AG08395 (cell line): Measurements from ENCODE around the gene ISG15.

Experiments
- DNase-seq: peaks from one replicate; pipeline ENCODE4 v3.0.0; 2012; ENCODE audit warnings: mixed read lengths, low spot score

Gene ISG15

DNA sequence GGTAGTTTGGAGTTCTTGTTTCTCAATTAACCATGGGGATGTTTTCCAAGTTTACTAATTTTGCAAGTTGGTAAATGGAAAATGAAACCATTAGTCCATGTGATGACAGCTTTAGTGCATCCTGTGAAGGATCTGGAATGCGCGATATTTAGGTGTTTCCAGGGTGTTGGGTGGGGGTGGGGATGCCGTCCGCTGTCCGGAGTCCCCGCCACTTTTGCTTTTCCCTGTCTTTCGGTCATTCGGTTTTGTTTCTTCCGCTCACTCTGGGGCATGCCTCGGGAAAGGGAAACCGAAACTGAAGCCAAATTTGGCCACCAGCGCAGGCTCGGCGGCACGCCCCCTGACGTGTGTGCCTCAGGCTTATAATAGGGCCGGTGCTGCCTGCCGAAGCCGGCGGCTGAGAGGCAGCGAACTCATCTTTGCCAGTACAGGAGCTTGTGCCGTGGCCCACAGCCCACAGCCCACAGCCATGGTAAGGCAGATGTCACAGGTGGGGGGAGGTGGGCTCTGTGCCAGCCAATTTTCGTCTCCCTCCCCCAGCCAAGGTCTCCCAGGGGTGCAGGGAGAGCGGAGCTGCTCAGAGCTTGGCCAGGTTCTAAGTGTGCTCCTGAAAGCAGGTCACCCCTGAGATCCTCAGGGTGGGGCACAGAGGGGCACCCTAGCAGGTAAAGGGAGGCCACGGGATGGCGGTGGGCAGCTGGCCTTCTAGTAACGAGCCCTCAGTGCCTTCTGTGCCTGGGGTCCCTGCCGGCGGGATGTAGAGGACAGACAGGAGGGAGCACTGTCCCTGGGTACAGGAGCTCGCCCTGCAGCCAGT is at the start of gene ISG15:
ISG15 (plus strand) TSS at position 393 of the 817 bp plus-strand sequence; CDS start at position 470, 77 bp downstream.
- peak; percentile 81 for DNase-seq

DNA sequence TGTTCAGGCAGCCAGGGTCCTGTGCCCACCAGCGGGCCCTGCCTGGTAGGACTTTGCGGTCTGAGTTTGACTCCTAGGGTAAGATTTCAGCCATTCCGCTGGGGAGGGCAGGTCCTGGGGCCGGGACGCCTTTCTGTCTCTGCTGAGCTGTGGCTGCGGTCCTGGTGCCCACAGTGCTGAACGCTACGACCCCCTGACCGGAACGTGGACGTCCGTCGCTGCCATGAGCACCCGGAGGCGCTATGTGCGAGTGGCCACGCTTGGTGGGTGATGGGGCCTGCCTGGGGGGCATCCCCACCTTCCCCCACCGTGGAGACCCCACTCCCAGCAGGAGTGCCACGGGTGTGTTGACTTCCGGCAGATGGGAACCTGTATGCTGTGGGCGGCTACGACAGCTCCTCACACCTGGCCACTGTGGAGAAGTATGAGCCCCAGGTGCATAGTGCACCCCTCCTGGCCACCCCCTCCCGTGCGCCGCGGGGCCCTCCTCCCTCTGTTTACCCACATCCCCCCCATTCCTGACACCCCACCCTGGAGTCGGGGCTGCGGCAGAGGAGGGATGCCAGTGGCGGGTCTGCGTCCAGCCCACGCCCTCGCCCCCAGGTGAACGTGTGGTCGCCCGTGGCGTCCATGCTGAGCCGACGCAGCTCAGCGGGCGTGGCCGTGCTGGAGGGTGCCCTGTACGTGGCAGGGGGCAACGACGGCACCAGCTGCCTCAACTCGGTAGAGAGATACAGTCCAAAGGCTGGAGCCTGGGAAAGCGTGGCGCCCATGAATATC is 49.4 kb upstream of the ISG15 start:
- DNase-seq, result no peak

DNA sequence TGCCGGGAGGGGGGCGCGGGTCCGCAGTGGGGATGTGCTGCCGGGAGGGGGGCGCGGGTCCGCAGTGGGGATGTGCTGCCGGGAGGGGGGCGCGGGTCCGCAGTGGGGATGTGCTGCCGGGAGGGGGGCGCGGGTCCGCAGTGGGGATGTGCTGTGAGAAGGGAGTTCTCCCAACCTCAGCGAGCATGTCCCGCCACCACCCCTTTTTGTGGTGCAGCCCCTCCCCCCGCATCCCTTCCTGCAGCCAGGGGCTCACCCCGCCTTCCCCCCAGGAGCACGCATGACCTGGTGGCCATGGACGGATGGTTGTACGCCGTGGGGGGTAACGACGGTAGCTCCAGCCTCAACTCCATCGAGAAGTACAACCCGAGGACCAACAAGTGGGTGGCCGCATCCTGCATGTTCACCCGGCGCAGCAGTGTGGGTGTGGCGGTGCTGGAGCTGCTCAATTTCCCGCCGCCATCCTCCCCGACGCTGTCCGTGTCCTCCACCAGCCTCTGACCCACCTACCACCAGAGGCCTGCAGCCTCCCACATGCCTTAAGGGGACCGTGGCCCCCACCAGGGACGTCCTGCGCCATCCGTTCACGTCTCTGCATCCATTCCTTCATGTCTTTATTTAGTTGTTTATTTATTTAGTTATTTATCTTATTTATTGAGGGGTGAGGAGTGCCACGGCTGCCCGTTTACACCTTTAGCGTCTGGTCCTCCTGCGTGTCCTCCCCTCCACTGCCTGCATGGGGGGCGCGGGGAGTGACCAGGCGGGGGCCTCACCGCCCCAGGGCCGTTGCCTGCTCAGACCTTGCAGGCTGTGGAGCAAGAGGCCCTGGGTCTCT is 48.4 kb upstream of the ISG15 start:
- DNase-seq, result no peak

DNA sequence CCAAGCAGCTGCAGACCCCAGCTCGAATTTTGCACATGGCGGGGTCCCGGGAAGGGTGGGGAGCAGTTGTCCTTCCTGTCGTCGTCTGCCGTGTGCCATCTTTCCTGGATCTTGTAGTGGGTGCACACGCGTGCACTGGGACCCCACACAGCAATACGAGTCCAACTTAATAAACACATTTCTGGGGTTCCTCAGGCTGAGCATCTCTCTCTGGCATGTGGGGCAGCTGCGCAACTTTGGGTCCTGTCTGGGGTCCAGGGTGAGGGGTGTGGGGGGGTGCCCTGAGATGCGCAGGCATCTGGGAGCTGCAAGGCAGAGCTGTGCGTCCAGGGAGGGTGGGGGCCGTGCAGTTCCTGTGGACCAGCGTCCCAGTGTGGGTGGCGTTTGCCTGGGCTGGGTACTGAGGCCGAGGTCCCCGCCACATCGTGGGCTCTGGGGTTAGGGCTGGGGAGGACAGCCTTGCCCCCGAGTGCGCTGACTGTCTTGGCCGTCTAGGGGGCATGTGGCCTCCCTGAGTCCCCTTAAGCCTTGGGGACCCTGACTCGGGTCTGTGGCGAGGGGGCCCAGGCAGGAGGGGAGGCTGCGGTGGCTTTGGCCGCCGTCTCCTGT is 47.7 kb upstream of the ISG15 start:
- DNase-seq, result no peak

DNA sequence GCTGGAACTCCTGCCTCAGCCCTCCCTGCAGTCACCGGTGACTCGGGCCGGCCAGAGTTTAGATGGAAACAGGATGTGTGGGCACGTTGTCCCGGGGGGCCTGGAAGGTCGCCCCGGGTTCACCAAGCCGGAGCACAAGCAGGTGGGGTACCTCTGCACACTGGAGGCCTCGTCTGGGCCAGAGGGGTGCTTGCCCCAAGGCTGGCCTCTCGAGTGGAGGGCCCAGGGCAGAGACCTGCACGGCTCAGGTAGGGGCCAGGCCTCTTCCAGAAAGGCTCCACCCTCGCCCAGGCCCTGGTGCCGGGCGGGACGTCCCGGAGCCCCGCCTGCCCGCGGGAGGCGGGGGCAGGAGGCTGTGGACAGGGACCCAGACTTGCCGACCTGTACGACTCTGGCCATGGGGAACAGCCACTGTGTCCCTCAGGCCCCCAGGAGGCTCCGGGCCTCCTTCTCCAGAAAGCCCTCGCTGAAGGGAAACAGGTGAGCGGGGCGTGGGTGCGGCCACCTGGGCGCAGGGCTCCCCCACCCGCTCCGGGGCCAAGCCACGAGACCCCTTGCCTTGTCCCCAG is 47.1 kb upstream of the ISG15 start, which contains the start of gene PLEKHN1:
PLEKHN1 (plus strand) TSS at position 348 of the 569 bp plus-strand sequence; CDS start at position 398, 50 bp downstream.
- DNase-seq, result peak; percentile 58

DNA sequence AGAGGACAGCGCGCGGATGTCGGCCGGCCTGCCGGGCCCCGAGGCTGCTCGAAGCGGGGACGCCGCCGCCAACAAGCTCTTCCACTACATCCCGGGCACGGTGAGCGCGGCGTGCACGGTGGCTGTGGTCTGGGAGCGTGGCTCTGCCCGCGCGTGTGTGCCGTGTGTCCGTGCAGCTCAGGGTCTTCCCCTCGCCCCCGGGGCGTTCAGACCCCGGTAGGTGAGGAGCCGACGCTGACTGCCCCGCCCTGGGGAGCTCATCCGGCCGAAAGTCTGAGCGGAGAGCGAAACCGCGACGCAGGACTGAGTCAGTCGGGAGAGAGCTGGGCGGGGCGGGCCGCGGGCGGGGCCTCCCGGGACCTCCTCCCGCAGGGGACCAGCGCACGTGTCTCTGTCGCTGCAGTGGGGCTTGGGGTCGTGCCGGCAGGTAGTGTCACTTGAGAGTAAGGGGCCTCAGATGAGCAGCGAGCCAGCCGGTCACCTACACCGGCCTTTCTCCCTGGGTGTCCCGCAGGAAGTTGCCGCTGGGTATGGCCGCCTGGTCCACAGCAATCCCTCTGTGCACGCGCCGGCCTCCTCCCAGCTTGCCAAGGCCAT is 46.5 kb upstream of the ISG15 start:
- peak; percentile 91 for DNase-seq

DNA sequence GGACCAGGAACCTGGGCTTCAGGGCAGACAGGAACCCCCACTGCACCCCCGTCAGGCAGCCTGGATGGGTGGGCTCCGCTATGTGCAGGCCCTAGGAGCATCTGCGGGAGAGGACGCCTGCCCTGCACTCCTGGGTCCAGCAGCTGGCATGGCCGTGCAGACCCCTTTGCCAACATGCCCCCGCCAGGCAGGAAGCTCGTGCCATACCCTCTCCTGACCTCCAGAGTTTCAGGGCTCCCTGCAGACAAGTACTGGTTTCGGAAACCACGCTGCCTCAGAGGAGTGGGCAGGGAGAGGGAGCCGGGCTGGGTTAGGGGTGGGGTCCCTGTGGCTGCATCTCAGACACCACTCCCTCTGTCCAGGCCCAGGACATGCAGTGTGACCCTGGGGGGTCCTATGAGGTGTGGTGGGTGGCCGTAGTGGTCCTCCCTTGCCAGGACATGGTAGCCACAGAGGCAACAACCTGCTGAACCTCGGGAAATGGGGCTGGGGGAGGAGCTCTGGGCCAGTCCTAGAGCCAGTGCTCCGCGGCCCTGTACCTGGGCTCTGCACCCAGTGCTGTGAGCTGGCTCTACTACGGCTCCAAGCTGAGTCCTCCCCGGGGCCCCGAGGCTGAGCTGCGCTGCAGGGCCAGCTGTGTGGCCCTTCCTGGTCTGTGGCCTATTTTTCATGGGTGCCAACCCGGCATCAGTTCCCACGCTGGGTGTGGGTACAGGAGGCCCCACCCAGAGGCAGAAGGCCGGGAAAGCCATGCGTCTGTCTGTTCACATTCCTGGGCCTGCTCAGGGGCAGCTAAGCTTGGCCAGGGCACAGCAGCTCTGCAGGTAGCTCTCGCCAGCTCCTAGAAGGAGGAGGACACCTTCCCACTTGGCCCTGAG is 45.6 kb upstream of the ISG15 start:
- DNase-seq, result no peak

DNA sequence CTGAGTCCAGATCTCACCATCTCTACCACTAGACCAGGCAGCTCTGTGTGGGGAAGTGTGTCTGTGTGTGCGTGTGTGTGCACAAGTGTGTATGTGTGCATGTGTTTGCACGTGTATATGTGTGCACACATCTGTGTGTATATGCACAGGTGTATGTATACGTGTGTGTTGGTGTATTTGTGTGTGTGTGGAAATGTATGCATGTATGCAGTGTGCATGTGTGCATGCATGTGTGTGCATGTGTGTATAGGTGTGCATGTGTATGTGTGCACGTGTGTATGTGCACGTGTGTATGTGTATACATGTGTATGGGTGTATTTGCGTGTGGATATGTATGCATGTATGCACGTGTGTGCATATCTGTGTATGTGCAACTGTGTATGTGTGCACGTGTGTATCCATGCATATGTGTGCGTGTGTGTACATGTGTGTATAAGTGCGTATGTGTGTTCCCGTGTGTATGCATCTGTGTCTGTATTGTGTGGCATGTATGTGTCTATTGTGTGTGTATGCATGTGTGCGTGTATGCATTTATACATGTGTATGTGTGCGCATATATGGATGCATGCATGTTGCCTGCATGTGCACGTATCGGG is 43.9 kb upstream of the ISG15 start:
- DNase-seq, result no peak

DNA sequence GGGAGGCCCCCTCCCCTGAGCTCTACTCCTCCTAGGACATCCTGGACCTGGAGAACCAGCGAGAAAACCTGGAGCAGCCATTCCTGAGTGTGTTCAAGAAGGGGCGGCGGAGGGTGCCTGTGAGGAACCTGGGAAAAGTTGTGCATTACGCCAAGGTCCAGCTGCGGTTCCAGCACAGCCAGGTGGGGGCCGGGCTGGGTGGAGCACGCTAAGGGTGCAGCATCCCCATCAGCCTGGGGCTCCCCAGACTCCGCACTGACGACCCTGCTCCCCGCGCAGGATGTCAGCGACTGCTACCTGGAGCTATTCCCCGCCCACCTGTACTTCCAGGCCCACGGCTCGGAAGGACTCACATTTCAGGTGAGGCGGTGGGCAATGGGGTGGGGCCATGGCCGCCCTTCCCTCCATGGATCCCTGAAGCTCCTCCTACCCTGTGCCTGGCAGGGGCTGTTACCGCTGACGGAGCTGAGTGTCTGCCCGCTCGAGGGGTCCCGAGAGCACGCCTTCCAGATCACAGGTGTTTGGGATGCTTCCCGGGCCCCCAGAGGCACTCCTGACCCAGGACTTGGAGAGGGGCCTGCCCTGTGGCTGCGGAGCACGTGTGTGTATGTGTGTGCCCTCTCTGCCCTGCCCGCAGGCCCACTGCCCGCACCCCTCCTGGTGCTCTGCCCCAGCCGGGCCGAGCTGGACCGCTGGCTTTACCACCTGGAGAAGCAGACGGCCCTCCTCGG is 42.9 kb upstream of the ISG15 start:
- no peak for DNase-seq

DNA sequence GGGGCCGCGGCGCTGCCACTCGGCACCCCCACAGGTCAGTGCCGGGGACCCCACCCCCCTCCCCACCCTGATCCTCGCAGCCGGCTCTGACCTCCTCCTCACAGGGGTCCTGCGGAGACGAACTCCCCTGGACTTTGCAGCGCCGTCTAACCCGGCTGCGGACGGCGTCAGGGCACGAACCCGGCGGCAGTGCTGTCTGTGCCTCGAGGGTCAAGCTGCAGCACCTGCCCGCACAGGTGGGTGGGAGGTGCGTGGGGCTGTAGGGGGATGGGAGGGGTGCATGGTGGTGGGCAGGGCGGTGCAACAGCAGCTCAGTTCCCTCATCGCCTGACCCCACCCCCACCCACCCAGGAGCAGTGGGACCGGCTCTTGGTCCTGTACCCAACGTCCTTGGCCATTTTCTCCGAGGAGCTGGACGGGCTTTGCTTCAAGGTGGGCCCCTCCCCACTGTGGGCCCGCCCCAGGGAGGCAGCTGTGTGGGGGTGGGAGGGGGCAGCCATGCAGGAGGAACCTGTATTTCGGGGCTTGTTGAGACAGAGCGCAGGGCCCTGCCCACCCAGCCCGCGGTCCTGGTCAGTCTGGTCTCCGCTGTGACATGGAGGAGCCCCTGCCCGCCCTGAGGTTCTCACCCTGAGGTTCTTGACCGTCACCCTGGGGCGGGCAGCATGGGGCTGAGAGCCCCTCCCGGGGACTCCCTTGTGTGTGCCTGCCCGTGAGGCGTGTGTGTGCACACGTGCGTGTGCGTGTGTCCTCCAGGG is 42.1 kb upstream of the ISG15 start:
- no peak for DNase-seq

DNA sequence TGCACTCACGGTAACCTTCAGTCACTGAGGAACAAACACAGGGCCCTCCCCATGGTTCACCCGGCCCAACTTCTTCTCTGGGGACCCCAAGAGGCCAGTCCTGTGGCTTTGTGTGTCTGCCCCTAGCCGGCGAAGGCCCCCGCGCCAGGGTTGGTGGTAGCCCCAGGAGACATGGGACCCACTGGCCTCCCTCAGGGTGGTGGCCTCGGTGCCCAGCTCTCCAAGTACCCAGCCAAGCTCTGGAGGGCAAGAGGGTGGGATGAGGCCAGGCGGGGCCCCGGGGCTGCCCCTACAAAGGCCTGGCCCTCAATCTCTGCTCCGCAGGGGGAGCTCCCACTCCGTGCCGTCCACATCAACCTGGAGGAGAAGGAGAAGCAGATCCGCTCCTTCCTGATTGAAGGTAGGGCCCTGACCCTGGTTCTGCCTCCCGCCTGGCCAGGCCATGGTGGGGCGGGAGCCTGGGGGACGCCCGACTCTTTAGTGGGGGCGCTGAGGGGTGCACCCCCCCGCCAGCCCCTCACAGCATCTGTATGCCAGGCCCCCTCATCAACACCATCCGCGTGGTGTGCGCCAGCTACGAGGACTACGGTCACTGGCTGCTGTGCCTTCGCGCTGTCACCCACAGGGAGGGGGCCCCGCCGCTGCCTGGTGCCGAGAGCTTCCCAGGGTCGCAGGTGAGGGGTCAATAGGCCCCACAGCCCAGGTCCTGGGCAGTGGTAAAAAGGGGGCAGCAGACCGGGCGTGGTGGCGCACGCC is 41.4 kb upstream of the ISG15 start:
- no peak for DNase-seq

DNA sequence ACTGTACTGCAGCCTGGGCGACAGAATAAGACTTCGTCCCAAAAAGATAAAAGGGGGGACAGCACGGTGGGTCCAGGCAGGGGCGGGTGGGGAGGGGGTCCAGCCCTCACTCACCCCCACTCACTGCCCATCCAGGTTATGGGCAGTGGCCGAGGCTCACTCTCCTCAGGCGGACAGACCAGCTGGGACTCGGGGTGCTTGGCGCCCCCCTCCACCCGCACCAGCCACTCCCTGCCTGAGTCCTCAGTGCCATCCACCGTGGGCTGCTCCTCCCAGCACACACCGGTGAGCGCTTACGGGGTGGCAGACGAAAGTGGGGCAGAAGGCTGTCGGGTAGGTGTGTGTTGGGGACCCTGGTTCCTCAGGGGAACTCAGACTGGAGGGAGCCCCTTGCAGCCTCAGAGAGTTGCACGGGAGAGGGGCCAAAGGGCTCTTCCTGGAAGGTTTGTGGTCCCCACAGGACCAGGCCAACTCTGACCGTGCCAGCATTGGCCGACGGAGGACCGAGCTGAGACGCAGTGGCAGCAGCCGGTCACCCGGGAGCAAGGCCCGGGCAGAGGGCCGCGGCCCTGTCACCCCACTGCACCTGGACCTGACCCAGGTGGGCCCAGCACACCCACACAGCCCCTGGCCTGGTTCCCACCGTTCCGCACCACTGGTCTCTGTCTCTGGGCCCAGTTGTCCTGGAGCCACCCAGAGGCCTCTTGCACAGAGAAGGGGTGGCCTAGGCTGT is 40.4 kb upstream of the ISG15 start:
- DNase-seq, result no peak

DNA sequence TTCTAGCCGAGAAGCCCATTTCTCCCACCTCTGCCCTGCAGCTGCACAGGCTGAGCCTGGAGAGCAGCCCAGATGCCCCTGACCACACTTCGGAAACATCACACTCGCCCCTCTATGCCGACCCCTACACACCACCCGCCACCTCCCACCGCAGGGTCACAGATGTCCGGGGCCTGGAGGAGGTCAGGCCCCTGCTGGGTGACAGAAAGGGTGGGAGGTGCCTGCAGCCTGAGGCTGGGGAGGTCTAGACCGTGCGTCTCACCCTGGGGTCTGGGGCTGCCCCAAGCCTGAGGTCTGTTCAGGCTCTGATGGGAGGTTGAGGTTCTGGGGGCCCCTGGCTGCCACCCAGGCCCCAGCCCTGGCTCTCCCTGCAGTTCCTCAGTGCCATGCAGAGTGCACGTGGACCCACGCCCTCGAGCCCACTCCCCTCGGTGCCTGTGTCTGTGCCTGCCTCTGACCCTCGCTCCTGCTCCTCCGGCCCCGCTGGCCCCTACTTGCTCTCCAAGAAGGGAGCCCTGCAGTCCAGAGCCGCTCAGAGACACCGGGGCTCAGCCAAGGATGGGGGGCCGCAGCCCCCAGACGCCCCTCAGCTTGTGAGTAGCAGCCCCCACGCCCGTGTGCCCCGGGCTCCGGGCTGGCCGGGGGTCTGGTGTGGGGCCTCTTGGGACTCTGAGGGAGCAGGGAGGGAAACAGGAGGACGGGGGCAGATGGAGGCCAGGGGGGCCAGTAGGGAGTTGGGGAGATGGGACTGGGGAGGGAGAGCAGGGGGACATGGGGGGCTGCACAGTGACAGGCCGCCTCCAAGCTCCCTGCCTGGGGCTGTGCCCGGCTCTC is 39.6 kb upstream of the ISG15 start:
- no peak for DNase-seq

DNA sequence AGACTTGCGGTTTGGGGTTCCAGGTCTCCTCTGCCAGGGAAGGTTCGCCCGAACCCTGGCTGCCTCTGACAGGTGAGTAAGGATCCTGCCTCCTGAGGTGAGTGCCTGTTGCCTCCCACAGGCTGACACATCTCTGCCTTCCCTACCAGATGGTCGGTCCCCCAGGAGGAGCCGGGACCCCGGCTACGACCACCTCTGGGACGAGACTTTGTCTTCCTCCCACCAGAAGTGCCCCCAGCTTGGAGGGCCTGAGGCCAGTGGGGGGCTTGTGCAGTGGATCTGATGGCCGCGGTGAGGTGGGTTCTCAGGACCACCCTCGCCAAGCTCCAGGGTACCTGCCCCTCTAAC is 39.0 kb upstream of the ISG15 start:
- DNase-seq, result no peak

DNA sequence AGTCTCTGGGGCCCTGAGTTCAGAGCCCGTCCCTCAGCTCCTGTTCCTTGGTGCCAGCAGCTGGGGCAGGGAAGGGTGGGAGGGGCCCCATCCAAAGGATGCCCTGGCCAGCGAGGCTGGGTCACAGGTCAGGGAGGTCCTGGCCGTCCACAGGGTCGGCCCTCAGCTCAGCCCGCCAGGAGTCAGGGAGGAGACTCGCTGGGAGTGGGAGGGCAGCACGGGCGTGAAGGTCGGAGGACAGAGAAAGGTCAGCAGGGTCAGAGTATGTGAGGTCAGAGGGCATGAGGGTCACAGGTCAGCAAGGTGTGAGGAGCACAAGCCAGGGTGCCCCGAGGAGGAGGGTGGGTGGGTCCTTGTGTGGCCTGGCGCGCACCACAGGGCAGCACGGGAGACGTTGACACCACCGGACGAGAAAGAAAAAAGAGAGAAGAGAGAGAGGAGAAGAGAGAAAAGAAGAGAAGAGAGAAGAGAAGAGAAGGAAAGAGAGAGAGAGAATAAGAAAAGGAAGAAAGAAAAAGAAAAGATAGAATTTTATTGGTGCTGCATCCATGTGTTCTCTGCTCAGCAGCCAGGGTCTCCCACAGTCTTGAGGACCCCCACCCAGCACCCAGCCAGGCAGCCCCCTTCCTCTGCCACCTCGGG is 38.5 kb upstream of the ISG15 start:
- DNase-seq, result no peak
